Suprapubic skin (tissue), 4 donors: ENCODE data around the gene ATP2A3. TPM values are rescaled to one million over a fixed set of nuclear protein-coding genes. Genes with fewer than 3 reads are reported as not detected.

Experiments
- DNase-seq, 2 donors: peaks; one replicate each; pipeline ENCODE4 v3.0.0-alpha.2; 2019; ENCODE audit warnings: low spot score in 2 of 2
- H3K27ac ChIP-seq: fragments of 200-600 bp; sonication (generic); one replicate; pipeline ENCODE4 v1.5.1; 2019
- H3K27me3 ChIP-seq: fragments of 200-600 bp; sonication (generic); one replicate; pipeline ENCODE4 v1.5.1; 2019
- H3K36me3 ChIP-seq: fragments of 200-600 bp; sonication (generic); one replicate; pipeline ENCODE4 v1.5.1; 2019
- H3K4me1 ChIP-seq: fragments of 200-600 bp; sonication (generic); one replicate; pipeline ENCODE4 v1.5.1; 2019
- H3K4me3 ChIP-seq: fragments of 200-600 bp; sonication (generic); one replicate; pipeline ENCODE4 v1.5.1; 2019; ENCODE audit warnings: mild to moderate bottlenecking
- H3K9me3 ChIP-seq: fragments of 200-600 bp; sonication (generic); one replicate; pipeline ENCODE4 v1.5.1; 2019
- CTCF ChIP-seq, 2 donors: fragments of 200-600 bp in 1 of 2; fragments of 450-650 bp in 1 of 2; sonication (generic) in 1 of 2; IDR thresholded peaks; one replicate each; pipeline ENCODE4 v1.5.1; 2016 to 2019; ENCODE audit warnings: antibody characterized with exemption in 2 of 2, mild to moderate bottlenecking in 1 of 2, moderate library complexity in 1 of 2
- EP300 ChIP-seq: sonication (generic); formaldehyde crosslinking; IDR thresholded peaks from one replicate; pipeline ENCODE4 v1.6.1; 2017; ENCODE audit warnings: antibody characterized with exemption
- POLR2A ChIP-seq, 2 donors: fragments of 450-650 bp; IDR thresholded peaks; one replicate each; pipeline ENCODE4 v1.6.1; 2017; ENCODE audit warnings: antibody characterized with exemption in 2 of 2, mild to moderate bottlenecking in 2 of 2, moderate library complexity in 2 of 2
- POLR2AphosphoS5 ChIP-seq, 3 donors: sonication (generic); formaldehyde crosslinking; IDR thresholded peaks; one replicate each; pipeline ENCODE4 v1.6.1; 2017; ENCODE audit warnings: antibody characterized with exemption in 3 of 3
- WGBS: methylation state at CpG from one replicate; pipeline ENCODE4 v1.1.5; 2018; 5-methylcytosine and 5-hydroxymethylcytosine counted together
- total RNA-seq, 4 donors: library from RNA; depleted of rRNA; stranded (reverse); fragments of >200 nt; gene quantifications; one replicate each; pipeline ENCODE4 v1.1.0, GENCODE V29; 2016

Gene ATP2A3
- total RNA-seq, 4 donors from 2014 or later: 22.4 to 61.7 (median 34.7) TPM

DNA sequence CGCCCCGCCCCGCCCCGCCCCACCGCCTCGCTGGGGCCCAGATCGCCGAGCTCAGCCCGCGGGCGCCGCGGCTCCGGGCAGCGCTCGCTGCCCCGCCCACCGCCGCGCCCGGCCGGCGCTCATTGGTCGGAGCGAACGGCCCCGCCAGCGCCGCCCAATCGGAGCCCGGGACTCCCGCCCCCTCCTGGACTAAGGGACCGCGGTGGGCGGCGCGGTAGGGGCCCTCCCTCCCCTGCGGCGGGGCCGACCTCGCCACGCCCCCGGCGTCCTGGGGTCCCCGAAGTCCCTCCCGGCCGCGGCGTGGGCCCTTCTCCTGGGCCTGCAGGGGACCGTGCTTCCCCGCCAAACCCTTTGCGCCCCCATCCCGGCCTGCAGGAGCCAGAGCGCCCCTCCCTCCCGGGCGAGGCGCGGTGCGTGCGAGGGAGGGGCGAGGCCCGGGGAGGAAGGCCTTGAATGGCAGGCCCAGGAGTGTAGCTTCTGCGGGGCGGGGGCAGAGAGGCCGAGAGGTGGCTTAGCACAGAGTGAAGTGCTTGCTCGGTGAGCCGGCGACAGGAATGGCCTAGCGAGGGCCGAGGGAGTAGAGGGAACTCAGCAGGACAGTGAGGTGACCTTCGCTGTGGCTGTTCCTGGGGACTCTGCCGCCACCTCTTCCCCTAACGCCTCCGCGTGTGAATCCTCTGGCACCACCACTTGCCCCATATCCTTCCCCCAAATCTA is 71.1 kb downstream of the ATP2A3 start, which contains the start of gene CAMKK1:
Gene CAMKK1 (minus strand): TSS at position 51 of the 717 bp plus-strand sequence. CDS start 7,366 bp downstream, outside the sequence.
- Histone ChIP-seq H3K4me3 (peak within 1 kb of the TSS; percentile 76), H3K4me1 (peaks cover 82% of the 10 kb centered on the region), H3K9me3 (no peaks in the 10 kb centered on the region), H3K36me3 (no peaks in the 10 kb centered on the region), H3K27ac (peak within 1 kb of the TSS; percentile 77), H3K27me3 (no peaks in the 10 kb centered on the region)
- WGBS: 20% methylated on average over 8 of the region's 75 CpGs
- peak; percentile 90 to 94 for DNase-seq
- TF ChIP-seq EP300 (no peak), POLR2AphosphoS5 (IDR thresholded peaks at IDR 0.05) (peak in 1 of 3 donors; percentile 22), POLR2A (IDR thresholded peaks at IDR 0.05) (no peak), CTCF (IDR thresholded peaks at IDR 0.05) (no peak)

- no peaks in the 10 kb centered on the region for H3K9me3 ChIP-seq
- WGBS: 0% methylated on average over 14 of the region's 96 CpGs
- H3K36me3 ChIP-seq: no peaks in the 10 kb centered on the region
- peak overlapping the region; percentile 76 for H3K4me3 ChIP-seq
- no peak for TF ChIP-seq POLR2AphosphoS5 (IDR thresholded peaks at IDR 0.05)
- no peak for TF ChIP-seq CTCF (IDR thresholded peaks at IDR 0.05)
- TF ChIP-seq POLR2A (IDR thresholded peaks at IDR 0.05): no peak
- no peak for TF ChIP-seq EP300
- DNase-seq: peak; percentile 89 to 94
- no peaks in the 10 kb centered on the region for H3K27me3 ChIP-seq
- H3K27ac ChIP-seq: peak overlapping the region; percentile 77
- peaks cover 90% of the 10 kb centered on the region for H3K4me1 ChIP-seq
Observed at GRCh38 chr17:3892095-3892998, 71.9 kb downstream of the ATP2A3 start.

DNA sequence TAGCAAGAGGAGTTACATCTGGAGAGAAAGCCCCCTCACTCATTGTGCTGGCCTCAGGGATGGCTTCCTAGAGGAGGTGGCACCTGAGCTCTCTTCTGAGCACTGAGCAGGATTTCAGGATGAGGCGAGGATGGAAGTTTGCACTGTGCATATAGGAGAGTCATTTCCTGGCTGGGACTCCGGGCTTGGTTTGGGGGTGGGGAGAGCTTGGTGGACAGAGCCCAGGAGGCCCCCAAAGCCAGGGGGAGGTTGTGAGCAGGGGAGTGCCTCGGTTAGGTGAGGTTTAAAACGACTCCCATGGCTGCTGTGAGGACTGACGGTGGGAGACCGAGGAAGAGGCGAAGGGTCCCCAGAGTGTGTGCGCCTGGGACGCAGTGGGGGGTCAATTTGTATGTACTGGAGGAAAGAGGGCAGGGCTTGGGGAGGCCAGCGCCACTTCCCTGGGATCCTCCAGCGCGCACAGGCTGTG is 72.6 kb downstream of the ATP2A3 start:
- H3K4me1 ChIP-seq: peaks cover 94% of the 10 kb centered on the region
- 34% methylated on average over 12 of the region's 12 CpGs for WGBS

GRCh38 chr17:3890878-3891219 is 73.4 kb downstream of the ATP2A3 start:
- Histone ChIP-seq H3K36me3 (no peaks in the 10 kb centered on the region), H3K27me3 (no peaks in the 10 kb centered on the region), H3K4me1 (peaks cover 96% of the 10 kb centered on the region), H3K9me3 (no peaks in the 10 kb centered on the region), H3K4me3 (no peak overlapping the region), H3K27ac (peak overlapping the region; percentile 91)
- no peak for DNase-seq
- TF ChIP-seq POLR2AphosphoS5 (IDR thresholded peaks at IDR 0.05) (no peak), EP300 (no peak), POLR2A (IDR thresholded peaks at IDR 0.05) (no peak), CTCF (IDR thresholded peaks at IDR 0.05) (no peak)
- 44% methylated on average over 4 of the region's 4 CpGs for WGBS

More for the DNA sequence above, 72.6 kb downstream of the ATP2A3 start:
- TF ChIP-seq CTCF (IDR thresholded peaks at IDR 0.05): no peak
- TF ChIP-seq POLR2A (IDR thresholded peaks at IDR 0.05): no peak
- TF ChIP-seq POLR2AphosphoS5 (IDR thresholded peaks at IDR 0.05): no peak
- TF ChIP-seq EP300: no peak
- DNase-seq: no peak
- Histone ChIP-seq H3K27ac (peak overlapping the region; percentile 77), H3K9me3 (no peaks in the 10 kb centered on the region), H3K4me3 (peak overlapping the region; percentile 76), H3K27me3 (no peaks in the 10 kb centered on the region), H3K36me3 (no peaks in the 10 kb centered on the region)
